Measurements from ENCODE around the gene GLDN. TPM values are rescaled to one million over a fixed set of nuclear protein-coding genes. Genes with fewer than 3 reads are reported as not detected.

Gene GLDN
- total RNA-seq, 4 donors from 2014 or later, result 36.2 to 86.1 (median 60.0) TPM

DNA sequence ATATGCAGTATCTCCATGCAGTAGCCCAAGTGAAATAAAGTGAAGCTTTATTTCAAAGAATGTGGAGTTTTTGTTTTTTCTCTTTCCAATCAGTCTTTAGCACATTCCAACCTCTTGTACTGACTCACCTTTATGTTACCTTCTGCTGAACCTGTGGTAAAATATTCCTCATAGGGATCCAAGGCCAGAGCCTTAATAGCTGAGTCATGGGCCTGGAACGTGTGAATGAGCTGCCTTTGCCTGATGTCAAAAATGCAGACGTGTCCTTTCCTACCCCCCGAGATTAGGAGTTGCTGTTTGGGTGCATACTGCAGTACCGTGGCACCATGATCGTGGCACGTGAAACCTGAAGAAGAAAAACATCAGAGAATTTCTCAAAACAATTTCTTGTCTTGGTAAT lies 108.5 kb downstream of the GLDN start:
- TF ChIP-seq, protein P1, sequence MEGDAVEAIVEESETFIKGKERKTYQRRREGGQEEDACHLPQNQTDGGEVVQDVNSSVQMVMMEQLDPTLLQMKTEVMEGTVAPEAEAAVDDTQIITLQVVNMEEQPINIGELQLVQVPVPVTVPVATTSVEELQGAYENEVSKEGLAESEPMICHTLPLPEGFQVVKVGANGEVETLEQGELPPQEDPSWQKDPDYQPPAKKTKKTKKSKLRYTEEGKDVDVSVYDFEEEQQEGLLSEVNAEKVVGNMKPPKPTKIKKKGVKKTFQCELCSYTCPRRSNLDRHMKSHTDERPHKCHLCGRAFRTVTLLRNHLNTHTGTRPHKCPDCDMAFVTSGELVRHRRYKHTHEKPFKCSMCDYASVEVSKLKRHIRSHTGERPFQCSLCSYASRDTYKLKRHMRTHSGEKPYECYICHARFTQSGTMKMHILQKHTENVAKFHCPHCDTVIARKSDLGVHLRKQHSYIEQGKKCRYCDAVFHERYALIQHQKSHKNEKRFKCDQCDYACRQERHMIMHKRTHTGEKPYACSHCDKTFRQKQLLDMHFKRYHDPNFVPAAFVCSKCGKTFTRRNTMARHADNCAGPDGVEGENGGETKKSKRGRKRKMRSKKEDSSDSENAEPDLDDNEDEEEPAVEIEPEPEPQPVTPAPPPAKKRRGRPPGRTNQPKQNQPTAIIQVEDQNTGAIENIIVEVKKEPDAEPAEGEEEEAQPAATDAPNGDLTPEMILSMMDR (IDR thresholded peaks at IDR 0.05; ENCODE audit: low read depth), result no peak

Small RNAs within 50 kb of the gene (small RNA-seq; reads per million reads assigned to genes)
- gene AC020891.4, result not detected
- gene MIR7973-1, result 0.85 reads per million

Other genes with a start within 250 kb of the GLDN start
- 1 to 10 TPM; 1.7 to 8.0 (median 4.8) TPM for gene TNFAIP8L3, start 246.7 kb upstream of the GLDN start, total RNA-seq
- 10 to 100 TPM in 2 of 4 donors, 1 to 10 TPM in 1, under 1 TPM in 1; 0.75 to 16.7 (median 8.3) TPM for gene CYP19A1, start 3.1 kb upstream of the GLDN start, total RNA-seq